Activated T-helper 17 cell treated with anti-CD3 and anti-CD28 coated beads, Interleukin-2, amount 50 U/mL, for 72 hours (primary cell): ENCODE measurements around the gene ZNF608. TPM values are rescaled to one million over a fixed set of nuclear protein-coding genes. Genes with fewer than 3 reads are reported as not detected.

Experiments used
- ATAC-seq: fragments of 150-1000 bp; cut with Tn5 transposase; replicated peaks from 2 replicates; pipeline ENCODE4 v1.10.0; 2021; ENCODE audit warnings: mild to moderate bottlenecking, moderate library complexity
- H3K27ac Mint-ChIP-seq: one replicate; pipeline ENCODE4 v1.8.0; 2022; ENCODE audit warnings: mixed read lengths
- H3K27me3 Mint-ChIP-seq: one replicate; pipeline ENCODE4 v1.8.0; 2022; ENCODE audit warnings: mixed read lengths
- H3K36me3 Mint-ChIP-seq: one replicate; pipeline ENCODE4 v1.8.0; 2022; ENCODE audit warnings: low read depth, mild to moderate bottlenecking, mixed read lengths
- H3K4me1 Mint-ChIP-seq: one replicate; pipeline ENCODE4 v1.8.0; 2022; ENCODE audit warnings: mixed read lengths
- H3K4me3 Mint-ChIP-seq: one replicate; pipeline ENCODE4 v1.8.0; 2022; ENCODE audit warnings: mild to moderate bottlenecking, mixed read lengths
- H3K9me3 Mint-ChIP-seq: one replicate; pipeline ENCODE4 v1.8.0; 2022; ENCODE audit warnings: mixed read lengths
- total RNA-seq, 2 donors: library from RNA; stranded (reverse); gene quantifications; one replicate each; pipeline ENCODE4 v1.2.3, GENCODE V29; 2022

ZNF608 gene
- total RNA-seq, 2 donors from 2014 or later: not detected

DNA sequence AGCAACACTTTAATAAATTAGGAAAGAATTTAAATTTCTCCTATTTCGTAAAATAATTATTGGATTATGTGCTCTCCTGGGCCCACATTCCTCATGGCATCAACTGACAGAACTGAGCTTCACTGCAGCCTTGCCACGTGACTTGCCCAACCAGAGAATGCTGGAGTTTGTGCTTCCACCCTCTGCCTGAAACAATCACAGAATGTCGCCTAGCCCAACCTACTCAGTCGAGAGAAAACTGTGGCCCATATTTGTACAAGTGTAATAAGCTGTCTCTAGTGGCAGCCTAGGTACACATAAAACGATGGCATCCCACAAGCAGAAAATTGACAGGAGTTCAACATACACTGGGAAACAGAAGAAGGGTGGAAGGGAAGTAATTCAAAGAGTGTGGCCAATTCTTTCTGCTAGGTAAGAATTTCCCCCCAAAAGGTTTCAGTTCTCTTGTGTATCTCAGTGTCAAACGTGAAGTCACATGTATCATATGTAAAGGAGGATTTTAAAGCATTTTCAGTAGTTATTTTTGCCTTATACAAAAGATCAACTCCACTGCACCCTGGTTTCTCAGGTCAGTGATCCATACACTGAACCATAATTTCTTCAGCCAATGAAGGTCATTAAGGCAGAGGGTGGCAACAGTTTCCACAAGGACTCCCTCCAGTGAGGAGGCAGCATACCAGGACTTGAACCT is 41.7 kb downstream of the ZNF608 start:
- Mint-ChIP-seq H3K9me3 (no peaks in the 10 kb centered on the region), H3K4me1 (no peaks in the 10 kb centered on the region), H3K27me3 (no peaks in the 10 kb centered on the region), H3K36me3 (no peaks in the 10 kb centered on the region), H3K4me3 (no peak overlapping the region), H3K27ac (no peak overlapping the region)
- no peak for ATAC-seq

GRCh38 chr5:124703995-124704394 is 42.4 kb downstream of the ZNF608 start:
- H3K4me3 Mint-ChIP-seq: no peak overlapping the region
- H3K36me3 Mint-ChIP-seq: no peaks in the 10 kb centered on the region
- ATAC-seq: no peak
- H3K4me1 Mint-ChIP-seq: no peaks in the 10 kb centered on the region
- no peaks in the 10 kb centered on the region for H3K27me3 Mint-ChIP-seq
- no peaks in the 10 kb centered on the region for H3K9me3 Mint-ChIP-seq
- H3K27ac Mint-ChIP-seq: no peak overlapping the region

DNA sequence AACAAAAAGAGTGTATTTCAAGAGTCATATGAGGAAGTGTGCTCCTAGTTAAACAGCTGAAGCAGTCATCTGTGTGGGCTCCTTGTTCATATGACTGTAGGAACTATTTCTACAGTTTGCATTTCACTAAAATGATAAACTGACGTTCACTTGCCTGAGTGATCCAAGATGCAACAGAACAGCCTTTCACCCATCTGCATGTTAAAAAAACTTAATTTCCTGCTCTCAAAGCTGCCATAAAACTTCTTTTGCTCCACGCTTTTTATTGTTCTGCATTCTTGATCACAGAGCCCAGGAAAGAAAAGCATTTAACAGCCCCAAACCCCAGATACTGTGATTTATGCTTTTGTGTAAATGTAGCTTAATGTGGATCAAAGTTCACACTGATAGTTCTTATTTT is 43.9 kb downstream of the ZNF608 start:
- no peak overlapping the region for H3K27ac Mint-ChIP-seq
- H3K4me3 Mint-ChIP-seq: no peak overlapping the region
- H3K9me3 Mint-ChIP-seq: no peaks in the 10 kb centered on the region
- no peaks in the 10 kb centered on the region for H3K36me3 Mint-ChIP-seq
- H3K27me3 Mint-ChIP-seq: no peaks in the 10 kb centered on the region
- ATAC-seq: no peak
- no peaks in the 10 kb centered on the region for H3K4me1 Mint-ChIP-seq

- H3K36me3 Mint-ChIP-seq: no peaks in the 10 kb centered on the region
- H3K4me1 Mint-ChIP-seq: no peaks in the 10 kb centered on the region
- no peak overlapping the region for H3K27ac Mint-ChIP-seq
- ATAC-seq: no peak
- no peaks in the 10 kb centered on the region for H3K27me3 Mint-ChIP-seq
- H3K4me3 Mint-ChIP-seq: no peak overlapping the region
- H3K9me3 Mint-ChIP-seq: no peaks in the 10 kb centered on the region
Observed at GRCh38 chr5:124701873-124702425, 44.5 kb downstream of the ZNF608 start.

DNA sequence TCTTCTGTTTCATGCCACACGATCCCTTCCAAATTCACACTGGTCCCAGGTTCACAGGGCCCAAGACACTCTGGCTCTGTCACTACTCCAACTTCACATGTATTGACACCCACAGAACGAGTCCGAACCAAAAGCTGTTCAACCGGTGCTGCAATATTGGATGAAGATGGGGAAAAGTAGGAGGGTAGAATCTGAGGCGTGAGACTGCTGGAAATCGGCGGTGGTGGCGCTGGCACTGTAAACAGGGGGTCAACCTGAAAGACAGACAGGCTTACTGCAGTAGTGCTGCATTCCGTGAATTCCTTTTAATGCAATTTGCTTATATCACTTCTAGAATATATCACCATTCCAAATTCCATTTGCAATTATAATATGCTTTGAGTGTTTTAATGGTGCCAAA is 45.4 kb downstream of the ZNF608 start:
- Mint-ChIP-seq H3K27ac (no peak overlapping the region), H3K4me1 (no peaks in the 10 kb centered on the region), H3K36me3 (no peaks in the 10 kb centered on the region), H3K9me3 (no peaks in the 10 kb centered on the region), H3K4me3 (no peak overlapping the region), H3K27me3 (peaks cover 4% of the 10 kb centered on the region)
- ATAC-seq: no peak

DNA sequence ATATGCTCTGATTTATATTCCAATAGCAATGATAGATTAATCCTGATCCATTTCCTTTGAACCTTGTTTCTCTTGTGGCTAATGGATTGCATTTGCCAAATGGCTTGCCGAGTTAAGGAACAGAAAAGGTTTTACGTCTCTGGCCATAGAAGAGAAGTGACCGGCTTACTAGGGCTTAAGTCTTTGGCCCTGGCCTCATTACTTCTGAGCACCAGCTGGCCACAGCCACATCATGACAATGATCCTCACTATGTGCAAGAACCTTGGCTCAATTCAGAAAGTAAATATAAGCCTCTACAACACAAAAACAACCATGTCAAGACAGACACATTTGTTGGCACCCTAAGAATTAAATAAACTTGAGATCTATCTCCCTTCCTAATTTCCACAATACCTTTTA is 46.1 kb downstream of the ZNF608 start:
- no peaks in the 10 kb centered on the region for H3K36me3 Mint-ChIP-seq
- H3K9me3 Mint-ChIP-seq: no peaks in the 10 kb centered on the region
- H3K27ac Mint-ChIP-seq: no peak overlapping the region
- no peak overlapping the region for H3K4me3 Mint-ChIP-seq
- H3K4me1 Mint-ChIP-seq: no peaks in the 10 kb centered on the region
- H3K27me3 Mint-ChIP-seq: peaks cover 4% of the 10 kb centered on the region
- no peak for ATAC-seq

- Mint-ChIP-seq H3K27me3 (peaks cover 4% of the 10 kb centered on the region), H3K27ac (no peak overlapping the region), H3K9me3 (no peaks in the 10 kb centered on the region), H3K4me1 (no peaks in the 10 kb centered on the region), H3K4me3 (no peak overlapping the region), H3K36me3 (no peaks in the 10 kb centered on the region)
- ATAC-seq: no peak
Observed at GRCh38 chr5:124698770-124699169, 47.7 kb downstream of the ZNF608 start.

DNA sequence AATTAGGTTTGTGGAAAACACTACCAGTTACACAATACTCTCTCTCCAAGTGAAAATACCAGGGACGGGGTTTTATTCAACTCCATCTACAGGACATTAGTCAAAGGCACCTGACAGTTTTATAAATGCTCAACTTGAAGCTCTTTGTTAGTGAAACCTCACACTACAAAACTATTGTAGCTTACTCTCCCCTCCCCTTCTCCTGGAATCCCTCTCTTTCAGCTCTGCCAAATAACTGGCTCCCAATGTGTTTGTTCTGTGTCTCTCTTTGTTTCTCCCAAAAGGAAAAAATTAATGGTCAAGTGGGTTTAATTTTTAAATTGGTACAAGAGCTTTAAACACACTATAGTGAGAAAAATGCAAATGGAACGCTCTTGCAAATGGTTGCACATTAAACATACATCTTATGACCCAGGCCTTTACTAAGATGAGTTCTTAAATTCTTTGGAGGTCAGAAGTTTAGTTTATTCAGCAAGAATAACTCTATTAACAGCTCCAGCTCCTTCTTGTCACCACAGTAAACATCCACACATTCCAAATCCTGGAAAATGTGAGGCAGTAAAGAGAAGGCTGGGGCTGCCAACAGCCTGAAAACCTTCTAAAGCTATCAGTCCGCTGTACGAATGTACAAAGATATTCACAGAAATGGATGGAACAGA is 48.4 kb downstream of the ZNF608 start:
- no peak for ATAC-seq
- Mint-ChIP-seq H3K4me3 (no peak overlapping the region), H3K27me3 (peaks cover 4% of the 10 kb centered on the region), H3K27ac (no peak overlapping the region), H3K36me3 (no peaks in the 10 kb centered on the region), H3K9me3 (no peaks in the 10 kb centered on the region), H3K4me1 (no peaks in the 10 kb centered on the region)

- no peak overlapping the region for H3K4me3 Mint-ChIP-seq
- no peaks in the 10 kb centered on the region for H3K36me3 Mint-ChIP-seq
- H3K27ac Mint-ChIP-seq: no peak overlapping the region
- no peak for ATAC-seq
- no peaks in the 10 kb centered on the region for H3K9me3 Mint-ChIP-seq
- H3K27me3 Mint-ChIP-seq: peaks cover 4% of the 10 kb centered on the region
- H3K4me1 Mint-ChIP-seq: no peaks in the 10 kb centered on the region
Observed at GRCh38 chr5:124697501-124697900, 48.9 kb downstream of the ZNF608 start.

- no peak for ATAC-seq
- Mint-ChIP-seq H3K36me3 (no peaks in the 10 kb centered on the region), H3K4me1 (no peaks in the 10 kb centered on the region), H3K27ac (no peak overlapping the region), H3K27me3 (peaks cover 4% of the 10 kb centered on the region), H3K4me3 (no peak overlapping the region), H3K9me3 (no peaks in the 10 kb centered on the region)
Observed at GRCh38 chr5:124696898-124697297, 49.5 kb downstream of the ZNF608 start.
